ENCODE measurements around the gene MTX1. TPM values are rescaled to one million over a fixed set of nuclear protein-coding genes. Genes with fewer than 3 reads are reported as not detected.
"Not testable (repeated sequence)": the region's sequence is repeated elsewhere in the genome, so short reads cannot be mapped to it uniquely, and the experiment has no call there.

MTX1 gene
- total RNA-seq, 4 donors from 2014 or later: 30.1 to 50.7 (median 35.3) TPM

- DNase-seq (ENCODE audit: low spot score in 2 of 2): peak; percentile 97 to 99
- H3K4me3 ChIP-seq: peak overlapping the region; percentile 49 to 70 (median 56)
- H3K27ac ChIP-seq: peak overlapping the region; percentile 89 to 93 (median 90)
- no peaks in the 10 kb centered on the region for H3K27me3 ChIP-seq
- WGBS, 2 donors: 0% methylated on average over 53 of the region's 53 CpGs
- H3K9me3 ChIP-seq: no peaks in the 10 kb centered on the region
- peak; percentile 84 to 89 for TF ChIP-seq POLR2A (IDR thresholded peaks at IDR 0.05)
- TF ChIP-seq, protein P1, sequence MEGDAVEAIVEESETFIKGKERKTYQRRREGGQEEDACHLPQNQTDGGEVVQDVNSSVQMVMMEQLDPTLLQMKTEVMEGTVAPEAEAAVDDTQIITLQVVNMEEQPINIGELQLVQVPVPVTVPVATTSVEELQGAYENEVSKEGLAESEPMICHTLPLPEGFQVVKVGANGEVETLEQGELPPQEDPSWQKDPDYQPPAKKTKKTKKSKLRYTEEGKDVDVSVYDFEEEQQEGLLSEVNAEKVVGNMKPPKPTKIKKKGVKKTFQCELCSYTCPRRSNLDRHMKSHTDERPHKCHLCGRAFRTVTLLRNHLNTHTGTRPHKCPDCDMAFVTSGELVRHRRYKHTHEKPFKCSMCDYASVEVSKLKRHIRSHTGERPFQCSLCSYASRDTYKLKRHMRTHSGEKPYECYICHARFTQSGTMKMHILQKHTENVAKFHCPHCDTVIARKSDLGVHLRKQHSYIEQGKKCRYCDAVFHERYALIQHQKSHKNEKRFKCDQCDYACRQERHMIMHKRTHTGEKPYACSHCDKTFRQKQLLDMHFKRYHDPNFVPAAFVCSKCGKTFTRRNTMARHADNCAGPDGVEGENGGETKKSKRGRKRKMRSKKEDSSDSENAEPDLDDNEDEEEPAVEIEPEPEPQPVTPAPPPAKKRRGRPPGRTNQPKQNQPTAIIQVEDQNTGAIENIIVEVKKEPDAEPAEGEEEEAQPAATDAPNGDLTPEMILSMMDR (IDR thresholded peaks at IDR 0.05): peak in 4 of 5 experiments; percentile 95 to 100 (median 99)
- TF ChIP-seq EP300 (IDR thresholded peaks at IDR 0.05): peak; percentile 75 to 99
- H3K36me3 ChIP-seq: peaks cover 0 to 33% (median 0%) of the 10 kb centered on the region in 3 donors
- H3K4me1 ChIP-seq: peaks cover 0 to 44% (median 18%) of the 10 kb centered on the region in 4 donors
Measured at GRCh38 chr1:155244368-155245162, 36.1 kb downstream of the MTX1 start.

- Histone ChIP-seq H3K27me3 (no peaks in the 10 kb centered on the region), H3K27ac (peak overlapping the region; percentile 89 to 93 (median 90)), H3K4me3 (peak overlapping the region; percentile 26 to 70 (median 56)), H3K36me3 (peaks cover 0 to 30% (median 0%) of the 10 kb centered on the region in 3 donors), H3K4me1 (peaks cover 0 to 42% (median 20%) of the 10 kb centered on the region in 4 donors), H3K9me3 (no peaks in the 10 kb centered on the region)
- TF ChIP-seq, protein P1 (IDR thresholded peaks at IDR 0.05): no peak
- TF ChIP-seq EP300 (IDR thresholded peaks at IDR 0.05) (no peak), POLR2A (IDR thresholded peaks at IDR 0.05) (no peak)
- 56 to 61% methylated on average over 8 of the region's 8 CpGs for WGBS, 2 donors
- no peak for DNase-seq (ENCODE audit: low spot score in 2 of 2)
Measured at GRCh38 chr1:155245163-155245524, 36.6 kb downstream of the MTX1 start.

- not testable (repeated sequence) for DNase-seq (ENCODE audit: low spot score in 2 of 2); H3K27me3 ChIP-seq; H3K9me3 ChIP-seq; H3K27ac ChIP-seq; H3K4me3 ChIP-seq
- Histone ChIP-seq H3K4me1 (peaks cover 0 to 45% (median 21%) of the 10 kb centered on the region in 4 donors), H3K36me3 (peaks cover 0 to 30% (median 0%) of the 10 kb centered on the region in 3 donors)
- 95 to 99% methylated on average over 3 of the region's 3 CpGs for WGBS, 2 donors
Measured at GRCh38 chr1:155246796-155247195, 38.3 kb downstream of the MTX1 start.

DNA sequence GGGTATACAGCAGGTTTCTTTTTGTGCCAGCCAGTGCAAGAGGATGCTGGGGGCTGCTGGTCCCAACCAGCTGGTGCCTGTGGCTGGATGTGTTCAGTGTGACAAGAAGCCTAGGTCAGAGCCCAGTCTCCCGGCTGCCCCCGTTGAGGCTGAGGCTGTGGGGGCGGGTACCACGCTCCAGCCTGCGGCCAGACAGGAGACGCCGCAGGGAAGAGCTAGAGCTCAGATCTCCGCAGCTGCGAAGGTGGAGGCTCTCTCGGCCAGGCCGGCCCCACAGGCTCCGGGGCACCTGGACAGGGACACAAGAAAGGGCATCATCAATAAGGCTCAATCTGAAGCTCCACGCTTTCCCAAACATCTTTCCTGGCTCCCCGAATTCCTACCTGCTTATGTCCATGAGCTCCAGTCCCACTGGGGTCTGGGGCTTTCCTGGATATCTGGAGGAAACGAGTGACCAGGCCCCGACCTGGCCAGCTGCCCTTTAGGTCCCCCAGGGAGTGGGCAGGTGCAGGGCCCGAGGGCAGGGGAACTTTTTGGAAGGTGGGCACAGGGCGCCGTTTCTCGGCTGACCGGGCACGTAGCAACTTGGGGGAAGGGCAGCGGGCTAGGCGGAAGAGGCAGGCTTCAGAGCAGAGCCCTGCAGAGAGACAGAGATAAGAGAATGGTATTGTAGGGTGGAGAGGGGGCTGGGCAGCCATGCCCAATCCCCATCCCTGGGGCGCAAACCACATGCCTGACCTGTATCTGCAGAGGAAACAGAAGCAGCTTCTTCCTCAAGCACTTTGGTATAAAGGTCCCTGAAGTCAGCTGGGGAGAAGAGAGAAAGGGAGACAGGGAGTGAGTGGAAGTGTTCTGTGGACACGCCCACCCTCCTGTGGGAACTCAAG is 39.4 kb downstream of the MTX1 start:
- no peaks in the 10 kb centered on the region for H3K27me3 ChIP-seq
- WGBS, 2 donors: 84 to 90% methylated on average over 20 to 26 of the region's 26 CpGs
- H3K4me1 ChIP-seq: peaks cover 0 to 39% (median 16%) of the 10 kb centered on the region in 4 donors
- DNase-seq (ENCODE audit: low spot score in 2 of 2): no peak
- TF ChIP-seq, protein P1 (IDR thresholded peaks at IDR 0.05): no peak
- no peak for TF ChIP-seq POLR2A (IDR thresholded peaks at IDR 0.05)
- TF ChIP-seq EP300 (IDR thresholded peaks at IDR 0.05): no peak
- H3K36me3 ChIP-seq: peaks cover 0 to 30% (median 0%) of the 10 kb centered on the region in 3 donors
- H3K27ac ChIP-seq: no peak overlapping the region
- H3K4me3 ChIP-seq: no peak overlapping the region
- no peaks in the 10 kb centered on the region for H3K9me3 ChIP-seq

GRCh38 chr1:155250246-155250632 is 41.7 kb downstream of the MTX1 start:
- Histone ChIP-seq H3K9me3 (no peaks in the 10 kb centered on the region), H3K4me1 (peaks cover 0 to 45% (median 25%) of the 10 kb centered on the region in 4 donors), H3K4me3 (peak overlapping the region in 2 of 4 donors; percentile 39 to 42), H3K27me3 (no peaks in the 10 kb centered on the region), H3K36me3 (peaks cover 0 to 30% (median 0%) of the 10 kb centered on the region in 3 donors), H3K27ac (peak overlapping the region; percentile 29 to 78 (median 61))
- TF ChIP-seq POLR2A (IDR thresholded peaks at IDR 0.05) (no peak), EP300 (IDR thresholded peaks at IDR 0.05) (no peak)
- DNase-seq (ENCODE audit: low spot score in 2 of 2): no peak
- 35 to 63% methylated on average over 7 to 23 of the region's 28 CpGs for WGBS, 2 donors

All from tibial nerve (tissue), 4 donors.